K562 (cell line): ENCODE data around the gene PPP2R1B. TPM values are rescaled to one million over a fixed set of nuclear protein-coding genes. Genes with fewer than 3 reads are reported as not detected.

Experiments used
- ATAC-seq: fragments of 200-7000 bp; cut with Tn5 transposase; 3 replicates; pipeline ENCODE4 v1.9.1; 2020; ENCODE audit warnings: moderate library complexity
- BruUV-seq: library from RNA; stranded (reverse); fragments of 400-500 nt; replicated peaks from 2 replicates; lab custom pipeline; 2021; lab: Mats Ljungman, UMichigan
- CTCF ChIA-PET: fragments of 300-600 bp; formaldehyde crosslinking; extraction: SDS; loops from one replicate; lab custom pipeline; 2021; ENCODE audit warnings: low intra/inter-chr PET ratio; lab: Yijun Ruan, JAX
- POLR2A ChIA-PET: fragments of 300-600, 350-650 bp; sonication (Branson Sonifier 250); formaldehyde crosslinking; extraction: SDS; loops from one replicate; lab custom pipeline; 2021; ENCODE audit warnings: antibody characterized with exemption, inconsistent platforms; lab: Yijun Ruan, JAX
- DNase-seq, 4 experiments: peaks; one replicate each; pipeline versions ENCODE4 v3.0.0 to v3.0.0-alpha.2; 2011 to 2018; ENCODE audit warnings: low spot score in 3 of 4, mixed read lengths in 3 of 4; ENCODE audit errors: extremely low read depth in 1 of 4
- FAIRE-seq: peaks from 2 replicates; lab custom pipeline; 2011; peaks lifted over from hg19 to GRCh38; lab: Jason Lieb, UNC
- H2AFZ ChIP-seq: 2 replicates; pipeline ENCODE4 v1.6.0; 2011; ENCODE audit warnings: low read depth, low read length, control low read depth, inconsistent platforms
- H3K27ac ChIP-seq: fragments of 200-600 bp; 3 replicates; pipeline ENCODE4 v1.8.0; 2011; ENCODE audit warnings: low read depth, mild to moderate bottlenecking, control low read depth, inconsistent platforms, low read length, moderate library complexity, mixed read lengths; ENCODE audit errors: extremely low read depth
- H3K27me3 ChIP-seq, 2 experiments: fragments of 300-600 bp in 1 of 2; 2 replicates in 1 of 2; 3 replicates in 1 of 2; pipeline versions ENCODE4 v1.6.0 to v1.8.0; 2011; ENCODE audit warnings: inconsistent platforms in 2 of 2, low read length in 2 of 2, mild to moderate bottlenecking in 1 of 2, mixed read lengths in 1 of 2, moderate library complexity in 1 of 2; ENCODE audit not compliant: control insufficient read depth in 2 of 2, insufficient read depth in 2 of 2
- H3K36me3 ChIP-seq: fragments of 300-600 bp; 3 replicates; pipeline ENCODE4 v1.8.0; 2011; ENCODE audit warnings: mild to moderate bottlenecking, low read length, inconsistent platforms; ENCODE audit not compliant: control insufficient read depth, insufficient read depth
- H3K4me1 ChIP-seq, 2 experiments: fragments of 200-600 bp in 1 of 2; replicated peaks in 1 of 2; 2 replicates in 1 of 2; 3 replicates in 1 of 2; pipeline versions ENCODE4 v1.5.1 to v1.8.0; 2011; ENCODE audit warnings: inconsistent platforms in 2 of 2, low read length in 2 of 2, mild to moderate bottlenecking in 1 of 2, mixed read lengths in 1 of 2, moderate library complexity in 1 of 2; ENCODE audit not compliant: control insufficient read depth in 2 of 2, insufficient read depth in 2 of 2
- H3K4me2 ChIP-seq: 2 replicates; pipeline ENCODE4 v1.6.1; 2011; ENCODE audit warnings: low read length, control low read depth, inconsistent platforms, mixed read lengths; ENCODE audit not compliant: insufficient read depth
- H3K4me3 ChIP-seq: fragments of 200-600 bp; sonication (generic), shearing (Covaris generic); 2 replicates; pipeline ENCODE4 v1.5.1; 2016; ENCODE audit warnings: control low read depth, inconsistent platforms
- H3K79me2 ChIP-seq: fragments of 200-600 bp; 3 replicates; pipeline ENCODE4 v1.8.0; 2011; ENCODE audit warnings: low read length, inconsistent platforms; ENCODE audit not compliant: control insufficient read depth, insufficient read depth
- H3K9ac ChIP-seq, 2 experiments: 2 replicates each; pipeline versions ENCODE4 v1.6.0 to v1.6.1; 2011; ENCODE audit warnings: low read depth in 2 of 2, low read length in 2 of 2, control low read depth in 1 of 2, inconsistent platforms in 1 of 2, mild to moderate bottlenecking in 1 of 2, mixed read lengths in 1 of 2; ENCODE audit not compliant: insufficient read depth in 1 of 2
- H3K9me1 ChIP-seq: one replicate; pipeline ENCODE4 v1.6.0; 2011; ENCODE audit warnings: inconsistent platforms, mild to moderate bottlenecking, low read length, moderate library complexity; ENCODE audit not compliant: control insufficient read depth, insufficient read depth
- H3K9me3 ChIP-seq: replicated peaks from 2 replicates; pipeline ENCODE4 v1.5.1; 2011; ENCODE audit warnings: low read depth, low read length, inconsistent platforms; ENCODE audit not compliant: control insufficient read depth, insufficient read depth
- H4K20me1 ChIP-seq: replicated peaks from 2 replicates; pipeline ENCODE4 v1.6.1; 2011; ENCODE audit warnings: low read length, inconsistent platforms, mixed read lengths; ENCODE audit not compliant: control insufficient read depth, insufficient read depth
- AFF1 ChIP-seq, 2 experiments: fragments of 450-650 bp; IDR thresholded peaks; 2 replicates each; pipeline ENCODE4 v1.6.1; 2018; ENCODE audit warnings: mild to moderate bottlenecking in 2 of 2, low read depth in 1 of 2; ENCODE audit not compliant: partially characterized antibody in 2 of 2
- CBX8 ChIP-seq: fragments of 200-600 bp; sonication (generic); IDR thresholded peaks from 2 replicates; pipeline ENCODE4 v1.6.1; 2012; ENCODE audit warnings: borderline replicate concordance, mixed run types, low read depth, mild to moderate bottlenecking, moderate library complexity, mixed read lengths, low read length, control low read depth, inconsistent platforms; ENCODE audit not compliant: poor library complexity, severe bottlenecking; ENCODE audit errors: extremely low read depth
- CREB3L1 ChIP-seq: fragments of 450-650 bp; IDR thresholded peaks from 2 replicates; pipeline ENCODE4 v1.6.1; 2014; ENCODE audit warnings: low read depth, mild to moderate bottlenecking, moderate library complexity, borderline replicate concordance
- DIDO1 ChIP-seq: fragments of 450-650 bp; IDR thresholded peaks from 2 replicates; pipeline ENCODE4 v1.6.1; 2016; ENCODE audit warnings: low read depth, missing biosample characterization, missing genetic modification characterization
- ETS2 ChIP-seq: IDR thresholded peaks from 2 replicates; pipeline ENCODE4 v1.6.1; 2016; ENCODE audit warnings: borderline replicate concordance, missing genetic modification characterization, mild to moderate bottlenecking, moderate library complexity, missing compliant biosample characterization; ENCODE audit not compliant: poor library complexity, severe bottlenecking
- ETV5 ChIP-seq: sonication (generic); formaldehyde crosslinking; IDR thresholded peaks from 2 replicates; pipeline ENCODE4 v1.4.0; 2020; ENCODE audit warnings: low read depth, mild to moderate bottlenecking, missing genetic modification reagents
- FOXA1 ChIP-seq: fragments of 450-650 bp; IDR thresholded peaks from 2 replicates; pipeline ENCODE4 v1.6.1; 2016; ENCODE audit warnings: mild to moderate bottlenecking, borderline replicate concordance
- KAT8 ChIP-seq: fragments of 450-650 bp; IDR thresholded peaks from 2 replicates; pipeline ENCODE4 v1.6.1; 2016; ENCODE audit warnings: low read depth, mild to moderate bottlenecking
- MXD1 ChIP-seq: fragments of 250-450 bp; sonication (Bioruptor Pico); IDR thresholded peaks from 2 replicates; pipeline ENCODE4 v1.8.0; 2021; ENCODE audit warnings: borderline replicate concordance, mild to moderate bottlenecking, moderate library complexity; ENCODE audit not compliant: poor library complexity, severe bottlenecking
- NFIC ChIP-seq: fragments of 450-650 bp; IDR thresholded peaks from 2 replicates; pipeline ENCODE4 v1.6.1; 2017; ENCODE audit warnings: mild to moderate bottlenecking, inconsistent platforms
- RBM22 ChIP-seq: fragments of 200-400 bp; formaldehyde crosslinking; IDR thresholded peaks from 2 replicates; pipeline ENCODE4 v1.6.1; 2018; ENCODE audit warnings: low read length, low read depth; ENCODE audit not compliant: poor library complexity, severe bottlenecking
- SIX5 ChIP-seq, 2 experiments: IDR thresholded peaks; 2 replicates each; pipeline ENCODE4 v1.6.1; 2011; ENCODE audit warnings: low read length in 2 of 2, borderline replicate concordance in 1 of 2, low read depth in 1 of 2, mild to moderate bottlenecking in 1 of 2, moderate library complexity in 1 of 2; ENCODE audit not compliant: insufficient read depth in 1 of 2
- ZC3H11A ChIP-seq: IDR thresholded peaks from 2 replicates; pipeline ENCODE4 v1.6.1; 2012; ENCODE audit warnings: low read depth, low read length, improper control_type of control experiment
- ZKSCAN1 ChIP-seq: fragments of 150-350 bp; IDR thresholded peaks from 2 replicates; pipeline ENCODE4 v1.6.1; 2016; ENCODE audit warnings: low read depth, low read length
- ZNF239 ChIP-seq: fragments of 250-450 bp; sonication (Bioruptor Pico); IDR thresholded peaks from 2 replicates; pipeline ENCODE4 v1.4.0; 2020; ENCODE audit warnings: mild to moderate bottlenecking
- ZNF57 ChIP-seq: fragments of 450-650 bp; formaldehyde crosslinking; IDR thresholded peaks from 2 replicates; pipeline ENCODE4 v1.4.0; 2020; ENCODE audit warnings: mild to moderate bottlenecking, moderate library complexity
- WGBS: fragments of 100-300 bp; shearing (Covaris generic); methylation state at CpG from one replicate; pipeline ENCODE4 v1.1.6; 2016; ENCODE audit warnings: low coverage, mixed read lengths; ENCODE audit not compliant: insufficient coverage; ENCODE audit errors: missing lambda C conversion rate; 5-methylcytosine and 5-hydroxymethylcytosine counted together
- in situ Hi-C: fragments of 300-500 bp; cut with MboI; formaldehyde crosslinking; loops from 4 replicates; pipeline ENCODE4 v1.15.0; 2018; ENCODE audit warnings: inconsistent platforms, mixed read lengths
- intact Hi-C: fragments of 100-400 bp; cut with micrococcal nuclease; formaldehyde crosslinking; loops from 2 replicates; pipeline ENCODE4 v1.14.2; 2022
- polyA plus RNA-seq, 8 experiments: library from polyadenylated mRNA; depleted of rRNA in 4 of 8; stranded (reverse) in 5 of 8; unstranded in 3 of 8; fragments of >200 nt; fragmentation: Nextera tagmentation in 2 of 8; fragmentation: Illumina TruSeq in 1 of 8; extraction: Ambion mirVana in 2 of 8; extraction: Trizol in 1 of 8; gene quantifications; 2 replicates each; pipeline versions ENCODE4 v1.2.1 to v1.2.3, GENCODE V29; 2011 to 2014; ENCODE audit warnings: inconsistent platforms in 1 of 8, missing spikeins in 1 of 8
- total RNA-seq, 7 experiments: library from RNA; depleted of rRNA in 6 of 7; stranded (reverse); fragments of >200 nt in 6 of 7; fragmentation: Illumina TruSeq in 2 of 7; extraction: Trizol in 2 of 7; gene quantifications; 2 replicates each; pipeline versions ENCODE4 v1.2.1 to v1.2.3, GENCODE V29; 2011 to 2021; ENCODE audit warnings: low replicate concordance in 1 of 7

Gene PPP2R1B
- total and polyA plus RNA-seq, 9 of the 15 experiments (the other 6 are each of a cell fraction or from before 2014, with no cell fraction given): 24.6 to 68.5 (median 39.8) TPM

GRCh38 chr11:111743700-111744099 is 22.5 kb downstream of the PPP2R1B start:
- FAIRE-seq (no peak), DNase-seq (no peak), ATAC-seq (no peak)
- no peak overlapping the region for H3K9ac ChIP-seq
- BruUV-seq: no TSS peak
- CTCF ChIA-PET: no interaction called here
- intact Hi-C loops: no loop called here
- in situ Hi-C loops: no loop called here
- POLR2A ChIA-PET: interaction anchor here (0.8 to 0.9 kb wide), 2 partner anchors 12 to 14 kb away, joined by 3 read pairs; no protein-coding TSS in a partner anchor
- no peaks in the 10 kb centered on the region; a peak in 1 of 5 replicates for H3K4me1 ChIP-seq
- H3K27me3 ChIP-seq: no peaks in the 10 kb centered on the region
- no peak overlapping the region for H2AFZ ChIP-seq
- H3K9me3 ChIP-seq: no peaks in the 10 kb centered on the region
- no peak overlapping the region for H3K4me3 ChIP-seq
- H3K27ac ChIP-seq: no peak overlapping the region
- WGBS: 95% methylated on average over 2 of the region's 2 CpGs
- H3K36me3 ChIP-seq: peaks cover 87% of the 10 kb centered on the region
- no peaks in the 10 kb centered on the region for H3K79me2 ChIP-seq
- H4K20me1 ChIP-seq: no peaks in the 10 kb centered on the region
- H3K9me1 ChIP-seq: no peaks in the 10 kb centered on the region
- no peak overlapping the region for H3K4me2 ChIP-seq
- no peak for TF ChIP-seq NFIC
- TF ChIP-seq SIX5 (IDR thresholded peaks at IDR 0.05; ENCODE audit: borderline replicate concordance in 1 of 2, insufficient read depth in 1 of 2, low read depth in 1 of 2, low read length in 2 of 2): no peak
- TF ChIP-seq AFF1 (IDR thresholded peaks at IDR 0.05; ENCODE audit: low read depth in 1 of 2, partially characterized antibody in 2 of 2): no peak
- no peak for TF ChIP-seq ZC3H11A
- TF ChIP-seq RBM22: no peak
- no peak for TF ChIP-seq FOXA1
- no peak for TF ChIP-seq KAT8
- no peak for TF ChIP-seq MXD1
- TF ChIP-seq DIDO1: no peak
- TF ChIP-seq CBX8: no peak
- TF ChIP-seq ETS2: no peak
- TF ChIP-seq ZNF57 (CRISPR knock-in tag): no peak
- no peak for TF ChIP-seq CREB3L1
- TF ChIP-seq ETV5: no peak
- no peak for TF ChIP-seq ZNF239 (CRISPR knock-in tag)
- no peak for TF ChIP-seq ZKSCAN1
